ENCODE measurements around the gene GH1.

The GH1 gene

GRCh38 chr17:63946440-63947363, 28.1 kb upstream of the GH1 start:
- peaks cover 11 to 76% (median 70%) of the 10 kb centered on the region in 10 experiments for H3K4me1 ChIP-seq
- no peaks in the 10 kb centered on the region for H3K27me3 ChIP-seq
- peak overlapping the region in 9 of 11 experiments; percentile 44 to 73 (median 65); a peak in 16 of 22 replicates for H3K27ac ChIP-seq
- no peaks in the 10 kb centered on the region for H3K36me3 ChIP-seq
- H3K9me3 ChIP-seq (replicated peaks in 1 of 11), result peaks cover 0 to 3% (median 0%) of the 10 kb centered on the region in 11 experiments; a peak in 2 of 22 replicates
- peak overlapping the region in 6 of 10 experiments; percentile 12 to 46 (median 32); a peak in 6 of 20 replicates for H3K4me3 ChIP-seq
- H4K20me1 ChIP-seq, result no peaks in the 10 kb centered on the region
- peak overlapping the region; percentile 80 to 100 (median 92) for H3K4me2 ChIP-seq
- no peak for TF ChIP-seq Cebpa-rat (IDR thresholded peaks at IDR 0.05)
- H3K9ac ChIP-seq, result peak overlapping the region in 10 of 11 experiments; percentile 4 to 66 (median 46); a peak in 14 of 22 replicates

GRCh38 chr17:63945784-63946439, 27.3 kb upstream of the GH1 start:
- Histone ChIP-seq H3K27ac (peak overlapping the region in 9 of 11 experiments; percentile 44 to 73 (median 65); a peak in 16 of 22 replicates), H3K36me3 (no peaks in the 10 kb centered on the region), H3K4me3 (peak overlapping the region in 5 of 10 experiments; percentile 12 to 46 (median 31); a peak in 5 of 20 replicates), H3K9me3 (replicated peaks in 1 of 11) (peaks cover 0 to 11% (median 0%) of the 10 kb centered on the region in 11 experiments; a peak in 3 of 22 replicates), H3K27me3 (no peaks in the 10 kb centered on the region), H4K20me1 (no peaks in the 10 kb centered on the region), H3K4me2 (peak overlapping the region; percentile 80 to 100 (median 92)), H3K9ac (peak overlapping the region in 9 of 11 experiments; percentile 4 to 66 (median 50); a peak in 16 of 22 replicates), H3K4me1 (peaks cover 11 to 68% (median 64%) of the 10 kb centered on the region in 10 experiments)
- TF ChIP-seq Cebpa-rat (IDR thresholded peaks at IDR 0.05), result no peak

GRCh38 chr17:63944736-63945499, 26.3 kb upstream of the GH1 start:
- TF ChIP-seq Cebpa-rat (IDR thresholded peaks at IDR 0.05), result no peak
- Histone ChIP-seq H3K27ac (peak overlapping the region in 2 of 11 experiments; percentile 59 to 69; a peak in 2 of 22 replicates), H3K4me1 (peaks cover 14 to 64% (median 57%) of the 10 kb centered on the region in 10 experiments), H3K9ac (peak overlapping the region in 2 of 11 experiments; percentile 59 to 66; a peak in 2 of 22 replicates), H3K4me2 (peak overlapping the region in 8 of 11 experiments; percentile 80 to 100 (median 94); a peak in 15 of 22 replicates), H3K4me3 (no peak overlapping the region), H3K9me3 (replicated peaks in 1 of 11) (peaks cover 0 to 12% (median 0%) of the 10 kb centered on the region in 11 experiments; a peak in 3 of 22 replicates), H3K27me3 (no peaks in the 10 kb centered on the region), H4K20me1 (no peaks in the 10 kb centered on the region), H3K36me3 (no peaks in the 10 kb centered on the region)

- H3K9ac ChIP-seq, result no peak overlapping the region
- peaks cover 0 to 12% (median 0%) of the 10 kb centered on the region in 11 experiments; a peak in 3 of 22 replicates for H3K9me3 ChIP-seq (replicated peaks in 1 of 11)
- H3K36me3 ChIP-seq, result no peaks in the 10 kb centered on the region
- no peak overlapping the region for H3K4me2 ChIP-seq
- no peak overlapping the region for H3K4me3 ChIP-seq
- no peak for TF ChIP-seq Cebpa-rat (IDR thresholded peaks at IDR 0.05)
- peaks cover 22 to 64% (median 56%) of the 10 kb centered on the region in 10 experiments for H3K4me1 ChIP-seq
- H3K27me3 ChIP-seq, result no peaks in the 10 kb centered on the region
- H3K27ac ChIP-seq, result no peak overlapping the region
- H4K20me1 ChIP-seq, result no peaks in the 10 kb centered on the region
These were observed 25.1 kb upstream of the GH1 start for GRCh38 chr17:63943745-63944144.

- TF ChIP-seq Cebpa-rat (IDR thresholded peaks at IDR 0.05), result no peak
- peaks cover 29 to 64% (median 56%) of the 10 kb centered on the region in 10 experiments for H3K4me1 ChIP-seq
- peaks cover 0 to 12% (median 0%) of the 10 kb centered on the region in 11 experiments; a peak in 3 of 22 replicates for H3K9me3 ChIP-seq (replicated peaks in 1 of 11)
- no peaks in the 10 kb centered on the region for H3K36me3 ChIP-seq
- no peak overlapping the region for H3K4me3 ChIP-seq
- no peak overlapping the region for H3K9ac ChIP-seq
- H3K4me2 ChIP-seq, result no peak overlapping the region
- no peak overlapping the region for H3K27ac ChIP-seq
- H4K20me1 ChIP-seq, result no peaks in the 10 kb centered on the region
- H3K27me3 ChIP-seq, result no peaks in the 10 kb centered on the region
These were observed 23.8 kb upstream of the GH1 start for GRCh38 chr17:63942309-63942985.

GRCh38 chr17:63941751-63942150, 23.1 kb upstream of the GH1 start:
- Histone ChIP-seq H3K4me1 (peaks cover 29 to 64% (median 57%) of the 10 kb centered on the region in 10 experiments), H3K27me3 (no peaks in the 10 kb centered on the region), H3K9ac (no peak overlapping the region), H3K27ac (no peak overlapping the region), H3K4me3 (no peak overlapping the region), H3K9me3 (replicated peaks in 1 of 11) (peaks cover 0 to 12% (median 0%) of the 10 kb centered on the region in 11 experiments; a peak in 3 of 22 replicates), H4K20me1 (no peaks in the 10 kb centered on the region), H3K36me3 (no peaks in the 10 kb centered on the region), H3K4me2 (no peak overlapping the region)
- TF ChIP-seq Cebpa-rat (IDR thresholded peaks at IDR 0.05), result no peak

GRCh38 chr17:63941162-63941561, 22.5 kb upstream of the GH1 start:
- Histone ChIP-seq H3K36me3 (no peaks in the 10 kb centered on the region), H3K9ac (no peak overlapping the region), H4K20me1 (no peaks in the 10 kb centered on the region), H3K9me3 (replicated peaks in 1 of 11) (peaks cover 0 to 12% (median 0%) of the 10 kb centered on the region in 11 experiments; a peak in 3 of 22 replicates), H3K27me3 (no peaks in the 10 kb centered on the region), H3K4me1 (peaks cover 24 to 60% (median 53%) of the 10 kb centered on the region in 10 experiments), H3K4me3 (no peak overlapping the region), H3K4me2 (no peak overlapping the region), H3K27ac (no peak overlapping the region)
- TF ChIP-seq Cebpa-rat (IDR thresholded peaks at IDR 0.05), result no peak

GRCh38 chr17:63940584-63940983, 21.9 kb upstream of the GH1 start:
- Histone ChIP-seq H3K4me3 (no peak overlapping the region), H4K20me1 (no peaks in the 10 kb centered on the region), H3K36me3 (no peaks in the 10 kb centered on the region), H3K27me3 (no peaks in the 10 kb centered on the region), H3K27ac (no peak overlapping the region), H3K4me2 (peak overlapping the region in 1 of 11 experiments; percentile 65; a peak in 1 of 22 replicates), H3K9me3 (replicated peaks in 1 of 11) (peaks cover 0 to 12% (median 0%) of the 10 kb centered on the region in 11 experiments; a peak in 3 of 22 replicates), H3K9ac (no peak overlapping the region; a peak in 1 of 22 replicates), H3K4me1 (peaks cover 18 to 55% (median 48%) of the 10 kb centered on the region in 10 experiments)
- no peak for TF ChIP-seq Cebpa-rat (IDR thresholded peaks at IDR 0.05)

All from BLaER1 treated with 17β-estradiol and CSF1 and Interleukin-3, amounts not matched to agents 10 nM and 100 nM (cell line).